Myocyte (in vitro differentiated cells): ENCODE results near the gene CEBPE. TPM values are rescaled to one million over a fixed set of nuclear protein-coding genes. Genes with fewer than 3 reads are reported as not detected.

Experiments
- DNase-seq: peaks from one replicate; pipeline ENCODE4 v3.0.0-alpha.2; 2012; ENCODE audit warnings: low read depth
- total RNA-seq: library from RNA; depleted of rRNA; stranded (reverse); fragments of >200 nt; gene quantifications from 2 replicates; pipeline ENCODE4 v1.2.3, GENCODE V29; 2014

CEBPE gene
- total RNA-seq, 1 donor from 2014 or later = not detected

GRCh38 chr14:23079716-23080115 lies 39.3 kb downstream of the CEBPE start:
- no peak for DNase-seq

DNA sequence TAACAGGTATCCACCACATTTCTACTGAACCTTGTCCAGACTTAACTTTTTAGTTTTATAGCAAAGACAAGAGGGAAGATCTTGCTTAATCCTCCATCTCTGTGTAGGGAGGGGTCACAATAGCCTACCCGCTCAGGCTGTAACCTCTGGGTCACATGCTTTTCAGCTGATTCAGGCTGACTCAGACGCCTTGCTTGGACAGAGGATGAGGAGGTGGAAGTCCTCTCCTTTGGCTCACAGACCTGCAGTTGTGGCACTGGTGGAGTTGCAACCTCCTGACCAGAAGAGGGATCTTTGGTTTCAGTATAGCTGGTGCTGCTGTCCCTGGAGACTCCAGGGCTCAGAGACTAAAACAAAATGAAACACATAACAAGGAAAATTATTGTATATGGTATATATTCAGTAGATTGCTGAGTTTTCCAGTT lies 40.4 kb downstream of the CEBPE start:
- peak; percentile 94 for DNase-seq

DNA sequence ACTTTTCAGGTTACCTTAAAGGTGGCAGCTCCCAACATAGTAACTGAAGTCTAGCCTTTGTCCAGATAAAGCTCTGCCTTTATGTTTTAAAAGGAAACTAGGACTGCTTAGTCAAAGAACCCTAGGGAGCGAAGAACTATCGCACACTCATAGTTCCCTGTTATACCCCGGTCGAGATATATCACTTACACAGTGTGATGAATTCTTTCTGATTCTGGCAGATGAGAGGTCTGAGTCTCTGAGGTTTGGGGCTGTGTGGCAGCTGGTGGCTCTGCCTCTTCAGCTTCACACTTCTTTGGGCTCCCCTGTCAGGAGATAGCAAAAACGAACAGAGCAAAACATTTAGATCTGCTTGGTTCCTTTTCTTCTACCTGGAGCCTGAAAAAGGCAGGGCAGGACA lies 41.1 kb downstream of the CEBPE start:
- DNase-seq = peak; percentile 63

DNA sequence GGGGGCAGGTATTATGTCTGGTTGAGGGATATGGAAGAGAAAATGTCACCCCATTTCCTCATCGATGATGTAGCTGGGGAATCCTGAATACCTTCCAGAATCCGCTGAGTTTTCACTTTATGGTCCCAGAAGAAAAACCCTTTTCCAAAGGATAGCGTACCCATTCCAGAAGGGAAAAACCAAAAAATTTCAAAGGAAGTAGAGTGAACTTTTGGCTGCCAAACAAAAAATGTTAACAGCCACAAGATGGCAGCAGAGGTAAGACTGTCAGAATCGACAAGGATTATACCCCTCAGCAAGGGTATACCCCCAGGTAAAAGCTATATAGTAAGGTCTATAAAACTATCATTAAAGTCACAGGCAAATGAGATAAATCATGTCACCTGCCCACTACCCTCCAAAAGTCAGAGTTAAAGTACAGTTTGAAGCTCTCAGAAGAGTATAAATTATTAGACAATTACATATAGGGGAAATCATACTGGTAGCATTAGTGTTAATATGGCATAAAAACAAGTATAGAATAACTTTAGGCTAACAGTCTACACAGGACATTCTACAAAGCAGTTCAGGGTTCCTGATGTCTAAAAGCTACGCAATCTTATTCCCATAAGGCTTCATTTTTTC lies 42.2 kb downstream of the CEBPE start:
- DNase-seq = peak; percentile 59

- DNase-seq = no peak
Observed at GRCh38 chr14:23074906-23075305, 44.1 kb downstream of the CEBPE start.

GRCh38 chr14:23071921-23072539 lies 47.0 kb downstream of the CEBPE start:
- peak; percentile 24 for DNase-seq

DNA sequence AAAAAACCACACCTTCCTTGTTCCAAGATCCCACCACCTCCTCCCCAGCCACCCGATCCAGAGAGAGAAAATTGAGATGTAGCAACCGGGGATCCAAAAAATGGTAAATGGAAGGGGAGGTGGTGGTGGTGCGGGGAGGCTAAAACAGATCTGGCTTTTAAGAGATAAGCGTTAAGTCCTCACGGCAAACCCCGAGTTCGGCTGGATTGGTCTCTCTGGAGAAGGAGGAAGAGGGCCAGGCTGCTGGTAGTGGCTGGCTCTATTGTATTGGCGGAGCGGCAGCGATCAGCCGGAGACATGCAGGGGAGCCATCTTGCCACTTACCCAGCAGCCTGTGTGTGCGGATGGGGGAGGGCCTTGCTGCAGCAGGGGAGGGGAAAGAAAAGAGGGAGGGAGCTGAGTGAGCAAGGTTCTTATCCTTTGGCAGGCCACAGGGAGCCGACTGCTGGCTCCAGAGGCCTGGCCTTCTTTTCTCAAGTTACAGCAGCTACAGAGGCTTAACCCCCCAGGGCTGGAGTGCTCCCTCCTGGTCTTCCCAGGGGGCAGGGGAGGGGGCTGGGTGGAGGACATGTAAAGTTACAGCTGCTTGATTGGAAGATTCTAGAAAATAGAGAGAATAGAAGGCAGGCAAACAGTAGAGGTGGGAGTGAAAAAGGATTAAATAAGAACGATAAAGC lies 47.7 kb downstream of the CEBPE start:
- peak; percentile 93 for DNase-seq

DNA sequence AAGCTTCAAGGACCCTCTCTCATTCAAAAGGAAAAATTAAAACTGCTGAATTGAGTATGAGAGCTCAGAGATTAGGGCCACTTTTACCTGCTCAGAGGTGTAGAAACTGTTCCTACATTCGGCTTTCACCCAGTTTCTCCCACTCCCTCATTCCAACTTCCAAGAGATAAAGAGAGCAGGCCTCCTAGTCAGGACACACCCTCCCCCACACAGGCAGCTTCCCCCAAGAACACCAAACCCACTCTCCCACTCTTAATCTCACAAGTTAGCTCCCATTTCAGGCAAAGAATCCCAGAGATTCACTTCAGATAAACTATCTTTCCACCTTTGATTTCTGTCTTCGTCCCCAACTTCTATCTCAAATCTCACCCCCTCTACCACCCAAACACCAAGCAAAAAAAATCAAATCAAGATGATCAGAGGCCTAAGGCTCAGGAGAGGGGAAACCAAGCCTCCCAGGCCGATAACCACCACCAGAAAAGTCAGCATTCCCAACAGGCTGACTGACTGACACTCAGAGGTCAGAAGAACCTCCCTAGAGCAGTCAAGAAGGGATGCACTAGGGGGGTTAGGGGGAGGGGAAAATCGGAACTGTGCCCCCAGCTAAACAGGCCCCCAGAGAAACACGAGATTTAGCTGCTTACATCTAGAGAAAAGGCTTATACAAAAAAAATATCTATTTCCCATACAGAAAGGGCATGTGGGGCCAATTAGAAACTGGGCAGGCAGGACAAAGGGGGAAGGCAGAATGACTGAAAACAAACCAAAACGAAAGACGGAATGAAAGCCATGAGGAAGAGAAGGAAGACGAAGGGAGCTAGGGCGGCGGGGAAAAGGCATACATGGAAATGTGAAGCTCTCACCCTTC lies 48.6 kb downstream of the CEBPE start:
- DNase-seq = no peak

DNA sequence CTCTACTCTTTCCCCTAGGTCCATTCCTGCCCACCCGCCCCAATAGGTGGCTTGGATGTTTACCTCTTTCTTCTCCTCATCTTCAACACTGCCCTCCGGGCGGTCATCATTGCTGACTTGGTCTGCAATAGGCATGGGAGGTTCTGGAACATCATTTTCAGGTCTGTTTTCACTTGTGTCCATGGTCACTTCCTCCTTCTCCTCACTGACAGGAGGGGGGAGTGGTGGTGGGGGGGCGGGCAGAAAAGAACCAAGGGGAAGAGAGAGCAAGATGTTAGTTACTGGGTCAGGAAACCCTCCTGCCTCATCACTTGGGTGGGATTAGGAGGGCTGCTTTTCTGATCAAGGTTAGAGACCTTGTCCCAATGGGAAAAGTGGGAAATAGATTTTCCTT lies 49.6 kb downstream of the CEBPE start:
- DNase-seq = no peak

DNA sequence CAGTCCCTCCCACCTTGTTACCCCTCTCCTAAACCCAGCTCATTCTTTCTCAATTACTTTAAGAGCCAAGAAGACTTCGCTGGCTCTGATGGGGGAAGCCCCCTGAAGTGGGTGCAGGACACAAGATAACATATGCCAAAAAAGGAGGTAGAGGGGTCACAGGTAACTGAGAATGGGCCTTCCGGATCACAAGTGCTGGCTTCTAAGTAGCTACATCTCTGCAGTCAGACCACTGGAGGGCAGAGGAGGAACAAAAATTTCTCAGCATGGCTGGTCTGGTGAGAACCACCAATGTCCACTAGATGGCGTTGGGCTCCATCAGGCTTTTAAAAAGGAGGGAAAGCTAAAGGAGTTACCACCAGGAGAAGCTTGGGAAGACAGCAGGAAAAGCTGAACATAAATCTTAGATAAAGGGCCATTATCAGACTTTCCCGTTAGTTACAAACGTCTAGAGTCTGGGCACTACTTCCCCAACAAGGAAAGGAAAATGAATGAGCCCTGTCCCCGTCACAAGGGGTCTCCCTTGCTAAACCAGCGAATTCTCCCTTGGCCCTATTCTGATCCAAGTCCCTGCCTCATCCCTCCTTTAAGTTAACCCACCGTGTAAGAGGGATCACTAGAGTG lies 50.2 kb downstream of the CEBPE start:
- DNase-seq = peak; percentile 94

GRCh38 chr14:23067847-23068788 lies 50.9 kb downstream of the CEBPE start:
- no peak for DNase-seq

Other genes starting within 250 kb of the CEBPE start
- 81.6 and 106 TPM in 2 replicates for gene LRP10, start 247.5 kb downstream of the CEBPE start, total RNA-seq
- 0.42 and 0.78 TPM in 2 replicates for gene REM2, start 236.0 kb downstream of the CEBPE start, total RNA-seq
- gene RBM23, start 200.1 kb downstream of the CEBPE start, total RNA-seq = 74.9 and 440 TPM in 2 replicates
- gene PRMT5, start 189.9 kb downstream of the CEBPE start, total RNA-seq = 64.1 and 75.9 TPM in 2 replicates
- gene HAUS4, start 162.2 kb downstream of the CEBPE start, total RNA-seq = 17.4 and 21.2 TPM in 2 replicates
- 150 and 178 TPM in 2 replicates for gene AJUBA, start 136.7 kb downstream of the CEBPE start, total RNA-seq
- 5.5 and 7.2 TPM in 2 replicates for gene C14orf93, start 109.1 kb downstream of the CEBPE start, total RNA-seq
- 250 and 303 TPM in 2 replicates for gene PSMB5, start 84.4 kb downstream of the CEBPE start, total RNA-seq
- not detected in 2 replicates for gene PSMB11, start 77.0 kb downstream of the CEBPE start, total RNA-seq
- gene CDH24, start 61.7 kb downstream of the CEBPE start, total RNA-seq = 3.2 and 3.7 TPM in 2 replicates
- gene ACIN1, start 24.1 kb downstream of the CEBPE start, total RNA-seq = 85.4 and 90.4 TPM in 2 replicates
- gene C14orf119, start 23.8 kb downstream of the CEBPE start, total RNA-seq = 28.9 and 40.7 TPM in 2 replicates
- gene CIROP, start 14.3 kb downstream of the CEBPE start, total RNA-seq = not detected in 2 replicates
- gene SLC7A8, start 64.4 kb upstream of the CEBPE start, total RNA-seq = 1.7 and 4.8 TPM in 2 replicates
- gene RNF212B, start 118.7 kb upstream of the CEBPE start, total RNA-seq = not detected in 2 replicates
- gene HOMEZ, start 166.9 kb upstream of the CEBPE start, total RNA-seq = 7.1 and 8.7 TPM in 2 replicates
- 6.1 and 8.1 TPM in 2 replicates for gene PPP1R3E, start 183.6 kb upstream of the CEBPE start, total RNA-seq
- gene BCL2L2, start 187.6 kb upstream of the CEBPE start, total RNA-seq = 19.4 and 22.0 TPM in 2 replicates
- gene PABPN1, start 202.2 kb upstream of the CEBPE start, total RNA-seq = 90.2 and 90.5 TPM in 2 replicates
- 9.6 and 11.1 TPM in 2 replicates for gene SLC22A17, start 233.6 kb upstream of the CEBPE start, total RNA-seq
- not detected in 2 replicates for gene EFS, start 245.9 kb upstream of the CEBPE start, total RNA-seq